ENCODE results near the gene HTT-AS.

GRCh38 chr4:3026540-3026939 lies 47.8 kb downstream of the HTT-AS start:
- TF ChIP-seq CTCF (IDR thresholded peaks at IDR 0.05; ENCODE audit: low read depth, low read length) (no peak), EZH2phosphoT487 (IDR thresholded peaks at IDR 0.05; ENCODE audit: low read depth) (no peak)
